ENCODE data around the gene CCNB2.

- TF ChIP-seq BRCA1 (IDR thresholded peaks at IDR 0.05; ENCODE audit: low read depth, low read length) (no peak), MAX (IDR thresholded peaks at IDR 0.05) (no peak), RAD21 (IDR thresholded peaks at IDR 0.05 in 1 of 2, conservative IDR thresholded peaks at IDR 0.05 in 1 of 2; ENCODE audit: low read depth in 2 of 2, low read length in 2 of 2) (no peak), CTCF (IDR thresholded peaks at IDR 0.05; ENCODE audit: control extremely low read depth in 1 of 3, insufficient read depth in 1 of 3, low read depth in 1 of 3, low read length in 3 of 3) (no peak), HDAC2 (IDR thresholded peaks at IDR 0.05; ENCODE audit: borderline replicate concordance in 1 of 2, low read depth in 2 of 2, low read length in 2 of 2) (no peak), EZH2 (IDR thresholded peaks at IDR 0.05; ENCODE audit: low read depth, low read length, severe bottlenecking) (no peak), SUZ12 (IDR thresholded peaks at IDR 0.05; ENCODE audit: low read length) (no peak), ASH2L (IDR thresholded peaks at IDR 0.05; ENCODE audit: low read length) (no peak), BACH1 (IDR thresholded peaks at IDR 0.05; ENCODE audit: low read length) (no peak), POLR2A (IDR thresholded peaks at IDR 0.05; ENCODE audit: control extremely low read depth in 1 of 2, low read depth in 2 of 2, low read length in 2 of 2) (no peak), TCF12 (IDR thresholded peaks at IDR 0.05; ENCODE audit: low read depth, low read length) (no peak), EP300 (IDR thresholded peaks at IDR 0.05; ENCODE audit: borderline replicate concordance in 1 of 2, low read depth in 2 of 2, low read length in 2 of 2) (no peak)
- TF ChIP-seq, protein P1, sequence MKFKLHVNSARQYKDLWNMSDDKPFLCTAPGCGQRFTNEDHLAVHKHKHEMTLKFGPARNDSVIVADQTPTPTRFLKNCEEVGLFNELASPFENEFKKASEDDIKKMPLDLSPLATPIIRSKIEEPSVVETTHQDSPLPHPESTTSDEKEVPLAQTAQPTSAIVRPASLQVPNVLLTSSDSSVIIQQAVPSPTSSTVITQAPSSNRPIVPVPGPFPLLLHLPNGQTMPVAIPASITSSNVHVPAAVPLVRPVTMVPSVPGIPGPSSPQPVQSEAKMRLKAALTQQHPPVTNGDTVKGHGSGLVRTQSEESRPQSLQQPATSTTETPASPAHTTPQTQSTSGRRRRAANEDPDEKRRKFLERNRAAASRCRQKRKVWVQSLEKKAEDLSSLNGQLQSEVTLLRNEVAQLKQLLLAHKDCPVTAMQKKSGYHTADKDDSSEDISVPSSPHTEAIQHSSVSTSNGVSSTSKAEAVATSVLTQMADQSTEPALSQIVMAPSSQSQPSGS (IDR thresholded peaks at IDR 0.05; ENCODE audit: low read length): no peak
Observed at GRCh38 chr15:59173194-59173593, 68.2 kb downstream of the CCNB2 start.
